ENCODE measurements around the gene NUP43.

The NUP43 gene

DNA sequence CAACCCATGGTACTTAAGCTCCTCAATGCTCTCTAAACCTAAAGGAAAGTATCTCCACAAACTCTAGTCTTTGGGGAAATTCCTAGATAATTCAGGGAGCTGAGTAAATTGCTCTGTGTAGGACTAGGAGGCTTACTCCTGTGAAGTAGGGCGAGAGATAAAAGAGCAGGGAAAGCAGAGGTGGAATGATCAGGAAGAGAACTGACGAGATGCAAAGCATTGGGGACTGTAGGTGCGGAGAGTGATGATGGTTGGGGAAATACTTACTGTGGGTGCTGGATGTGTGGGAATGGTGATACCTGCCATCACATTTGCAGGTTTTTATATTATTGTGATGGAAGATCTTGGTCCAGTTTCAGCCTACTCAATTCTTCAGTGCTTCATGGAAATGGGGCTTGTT lies 26.8 kb downstream of the NUP43 start:
- no peak overlapping the region for H2AFZ ChIP-seq (ENCODE audit: low read depth, low read length)
- no peak overlapping the region for H3K9ac ChIP-seq (ENCODE audit: low read length)
- H3K9me3 ChIP-seq (ENCODE audit: insufficient read depth, low read length): no peaks in the 10 kb centered on the region
- no peak overlapping the region for H3K4me3 ChIP-seq (ENCODE audit: low read length)
- H3K27ac ChIP-seq (ENCODE audit: low read length): no peak overlapping the region
- peaks cover 12% of the 10 kb centered on the region for H3K4me1 ChIP-seq (ENCODE audit: low read length)
- peaks cover 3% of the 10 kb centered on the region for H3K36me3 ChIP-seq (replicated peaks; ENCODE audit: low read depth, low read length)
- H3K79me2 ChIP-seq (ENCODE audit: low read length): peaks cover 42% of the 10 kb centered on the region
- H3K4me2 ChIP-seq (ENCODE audit: low read length): no peak overlapping the region
- TF ChIP-seq, protein P1, sequence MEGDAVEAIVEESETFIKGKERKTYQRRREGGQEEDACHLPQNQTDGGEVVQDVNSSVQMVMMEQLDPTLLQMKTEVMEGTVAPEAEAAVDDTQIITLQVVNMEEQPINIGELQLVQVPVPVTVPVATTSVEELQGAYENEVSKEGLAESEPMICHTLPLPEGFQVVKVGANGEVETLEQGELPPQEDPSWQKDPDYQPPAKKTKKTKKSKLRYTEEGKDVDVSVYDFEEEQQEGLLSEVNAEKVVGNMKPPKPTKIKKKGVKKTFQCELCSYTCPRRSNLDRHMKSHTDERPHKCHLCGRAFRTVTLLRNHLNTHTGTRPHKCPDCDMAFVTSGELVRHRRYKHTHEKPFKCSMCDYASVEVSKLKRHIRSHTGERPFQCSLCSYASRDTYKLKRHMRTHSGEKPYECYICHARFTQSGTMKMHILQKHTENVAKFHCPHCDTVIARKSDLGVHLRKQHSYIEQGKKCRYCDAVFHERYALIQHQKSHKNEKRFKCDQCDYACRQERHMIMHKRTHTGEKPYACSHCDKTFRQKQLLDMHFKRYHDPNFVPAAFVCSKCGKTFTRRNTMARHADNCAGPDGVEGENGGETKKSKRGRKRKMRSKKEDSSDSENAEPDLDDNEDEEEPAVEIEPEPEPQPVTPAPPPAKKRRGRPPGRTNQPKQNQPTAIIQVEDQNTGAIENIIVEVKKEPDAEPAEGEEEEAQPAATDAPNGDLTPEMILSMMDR (IDR thresholded peaks at IDR 0.05; ENCODE audit: low read depth, low read length): no peak
- no peak for TF ChIP-seq EZH2phosphoT487 (IDR thresholded peaks at IDR 0.05; ENCODE audit: low read depth)
- peaks cover 21% of the 10 kb centered on the region for H4K20me1 ChIP-seq (ENCODE audit: insufficient read depth, low read length)
- no peaks in the 10 kb centered on the region for H3K27me3 ChIP-seq (ENCODE audit: low read depth, low read length)

DNA sequence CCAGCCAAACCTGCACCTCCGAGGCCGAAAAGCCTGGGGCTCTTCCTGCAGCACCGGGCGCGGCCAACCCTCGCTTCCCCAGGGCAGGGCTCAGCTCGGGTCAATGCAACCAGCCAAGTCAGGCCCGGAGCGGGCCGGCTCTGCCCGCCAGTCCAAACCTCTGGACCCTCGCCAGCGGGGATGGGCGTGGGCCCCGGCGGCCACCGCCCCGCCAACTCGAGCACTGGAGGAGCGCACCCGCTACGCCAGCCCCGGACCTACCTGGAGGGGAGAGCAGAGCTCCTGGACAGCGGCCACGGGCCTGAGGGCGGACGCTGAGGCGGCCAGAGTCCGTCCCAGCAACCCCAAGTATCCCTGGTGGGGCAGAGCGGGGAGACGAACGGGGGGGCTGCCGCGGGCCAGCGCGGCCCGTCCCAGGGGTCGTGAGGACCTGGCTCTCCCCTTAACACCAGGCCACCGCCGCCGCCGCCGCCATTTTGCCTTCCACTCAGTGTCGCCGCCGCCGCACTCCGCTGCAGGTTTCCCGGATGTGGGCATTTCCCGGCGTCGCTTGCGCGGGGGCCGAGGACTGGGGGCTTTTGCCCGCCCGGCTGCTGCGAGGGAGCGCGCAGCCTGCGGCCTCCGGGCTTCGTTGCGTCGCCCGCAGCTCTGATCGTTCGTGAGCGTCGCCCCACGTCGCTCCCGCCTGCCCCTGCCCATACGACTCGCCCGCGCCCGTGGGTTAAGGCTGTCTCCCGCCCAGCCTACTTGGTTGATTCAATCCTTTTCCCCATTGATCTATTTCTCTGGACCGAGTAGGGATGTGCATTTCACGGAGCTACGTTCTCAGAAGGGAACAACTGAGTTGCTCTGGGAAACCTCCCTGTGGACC lies 28.5 kb downstream of the NUP43 start, which contains the start of gene LATS1:
LATS1 (minus strand) TSS at position 514 of the 871 bp plus-strand sequence. CDS start 15,975 bp downstream, outside the sequence.
- Histone ChIP-seq H3K27ac (ENCODE audit: low read length) (peak within 1 kb of the TSS; percentile 82), H3K9me3 (ENCODE audit: insufficient read depth, low read length) (no peaks in the 10 kb centered on the region), H4K20me1 (ENCODE audit: insufficient read depth, low read length) (peaks cover 21% of the 10 kb centered on the region), H2AFZ (ENCODE audit: low read depth, low read length) (peak within 1 kb of the TSS; percentile 96), H3K4me2 (ENCODE audit: low read length) (peak within 1 kb of the TSS; percentile 90), H3K9ac (ENCODE audit: low read length) (peak within 1 kb of the TSS; percentile 98), H3K4me3 (ENCODE audit: low read length) (peak within 1 kb of the TSS; percentile 100), H3K79me2 (ENCODE audit: low read length) (peaks cover 59% of the 10 kb centered on the region), H3K27me3 (ENCODE audit: low read depth, low read length) (no peaks in the 10 kb centered on the region), H3K4me1 (ENCODE audit: low read length) (peaks cover 12% of the 10 kb centered on the region), H3K36me3 (replicated peaks; ENCODE audit: low read depth, low read length) (peaks cover 3% of the 10 kb centered on the region)
- no peak for TF ChIP-seq EZH2phosphoT487 (IDR thresholded peaks at IDR 0.05; ENCODE audit: low read depth)
- TF ChIP-seq, protein P1 (IDR thresholded peaks at IDR 0.05; ENCODE audit: low read depth, low read length): no peak

GRCh38 chr6:149717255-149717587 lies 29.1 kb downstream of the NUP43 start:
- peaks cover 65% of the 10 kb centered on the region for H3K79me2 ChIP-seq (ENCODE audit: low read length)
- H3K36me3 ChIP-seq (replicated peaks; ENCODE audit: low read depth, low read length): peaks cover 3% of the 10 kb centered on the region
- H3K9ac ChIP-seq (ENCODE audit: low read length): peak overlapping the region; percentile 98
- peak overlapping the region; percentile 67; the same call in 1 of the 2 replicates for H2AFZ ChIP-seq (ENCODE audit: low read depth, low read length)
- peak overlapping the region; percentile 82 for H3K27ac ChIP-seq (ENCODE audit: low read length)
- H3K27me3 ChIP-seq (ENCODE audit: low read depth, low read length): no peaks in the 10 kb centered on the region
- peak overlapping the region; percentile 90 for H3K4me2 ChIP-seq (ENCODE audit: low read length)
- H3K4me1 ChIP-seq (ENCODE audit: low read length): peaks cover 12% of the 10 kb centered on the region
- H3K4me3 ChIP-seq (ENCODE audit: low read length): peak overlapping the region; percentile 100
- peaks cover 21% of the 10 kb centered on the region for H4K20me1 ChIP-seq (ENCODE audit: insufficient read depth, low read length)
- no peaks in the 10 kb centered on the region for H3K9me3 ChIP-seq (ENCODE audit: insufficient read depth, low read length)
- TF ChIP-seq, protein P1 (IDR thresholded peaks at IDR 0.05; ENCODE audit: low read depth, low read length): no peak
- TF ChIP-seq EZH2phosphoT487 (IDR thresholded peaks at IDR 0.05; ENCODE audit: low read depth): no peak

DNA sequence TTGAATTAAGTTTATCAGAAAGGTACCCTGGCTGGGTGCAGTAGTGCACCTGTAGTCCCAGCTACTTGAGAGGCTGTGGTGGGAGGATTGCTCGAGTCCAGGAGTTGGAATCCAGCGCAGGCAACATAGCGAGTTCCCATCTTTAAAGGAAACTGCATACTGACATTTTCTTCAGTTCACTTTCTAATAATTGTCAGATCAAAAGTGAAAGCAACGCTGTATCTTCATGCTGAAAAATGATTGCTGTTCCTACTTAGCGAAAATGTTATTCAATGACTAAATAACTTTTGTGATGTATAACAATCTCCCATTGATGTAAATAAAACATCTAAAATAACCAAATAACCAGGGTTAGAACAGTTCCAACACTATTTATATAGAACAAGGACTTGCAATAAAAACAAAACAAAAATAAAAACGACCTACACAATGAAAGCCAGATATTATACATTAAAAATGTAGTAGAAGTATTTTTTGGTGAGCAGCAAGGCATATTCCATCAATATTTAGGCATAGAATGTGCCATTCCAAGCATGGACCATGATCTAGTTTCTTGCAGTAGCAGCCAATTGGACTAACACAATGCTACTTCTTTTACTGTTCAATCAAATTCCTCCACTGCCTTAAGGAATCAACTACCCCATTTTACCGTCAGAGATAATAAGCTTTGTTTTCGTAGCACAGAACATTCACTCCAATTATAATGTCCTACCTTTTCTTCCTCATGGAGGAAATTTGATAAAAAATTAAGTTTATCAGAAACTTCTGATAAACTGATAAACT lies 30.0 kb downstream of the NUP43 start:
- no peaks in the 10 kb centered on the region for H3K9me3 ChIP-seq (ENCODE audit: insufficient read depth, low read length)
- peaks cover 12% of the 10 kb centered on the region for H3K4me1 ChIP-seq (ENCODE audit: low read length)
- no peak for TF ChIP-seq EZH2phosphoT487 (IDR thresholded peaks at IDR 0.05; ENCODE audit: low read depth)
- peaks cover 3% of the 10 kb centered on the region for H3K36me3 ChIP-seq (replicated peaks; ENCODE audit: low read depth, low read length)
- H3K27ac ChIP-seq (ENCODE audit: low read length): peak overlapping the region; percentile 1; the same call in 1 of the 2 replicates
- peaks cover 72% of the 10 kb centered on the region for H3K79me2 ChIP-seq (ENCODE audit: low read length)
- peak overlapping the region; percentile 98 for H3K9ac ChIP-seq (ENCODE audit: low read length)
- H4K20me1 ChIP-seq (ENCODE audit: insufficient read depth, low read length): peaks cover 26% of the 10 kb centered on the region
- H3K4me3 ChIP-seq (ENCODE audit: low read length): peak overlapping the region; percentile 100
- H2AFZ ChIP-seq (ENCODE audit: low read depth, low read length): no peak overlapping the region
- peak overlapping the region; percentile 90 for H3K4me2 ChIP-seq (ENCODE audit: low read length)
- H3K27me3 ChIP-seq (ENCODE audit: low read depth, low read length): no peaks in the 10 kb centered on the region

Data from OCI-LY3 (cell line).